ENCODE results near the gene KREMEN2. TPM values are rescaled to one million over a fixed set of nuclear protein-coding genes. Genes with fewer than 3 reads are reported as not detected.

The KREMEN2 gene
- total and polyA plus RNA-seq, 12 donors, result not detected

DNA sequence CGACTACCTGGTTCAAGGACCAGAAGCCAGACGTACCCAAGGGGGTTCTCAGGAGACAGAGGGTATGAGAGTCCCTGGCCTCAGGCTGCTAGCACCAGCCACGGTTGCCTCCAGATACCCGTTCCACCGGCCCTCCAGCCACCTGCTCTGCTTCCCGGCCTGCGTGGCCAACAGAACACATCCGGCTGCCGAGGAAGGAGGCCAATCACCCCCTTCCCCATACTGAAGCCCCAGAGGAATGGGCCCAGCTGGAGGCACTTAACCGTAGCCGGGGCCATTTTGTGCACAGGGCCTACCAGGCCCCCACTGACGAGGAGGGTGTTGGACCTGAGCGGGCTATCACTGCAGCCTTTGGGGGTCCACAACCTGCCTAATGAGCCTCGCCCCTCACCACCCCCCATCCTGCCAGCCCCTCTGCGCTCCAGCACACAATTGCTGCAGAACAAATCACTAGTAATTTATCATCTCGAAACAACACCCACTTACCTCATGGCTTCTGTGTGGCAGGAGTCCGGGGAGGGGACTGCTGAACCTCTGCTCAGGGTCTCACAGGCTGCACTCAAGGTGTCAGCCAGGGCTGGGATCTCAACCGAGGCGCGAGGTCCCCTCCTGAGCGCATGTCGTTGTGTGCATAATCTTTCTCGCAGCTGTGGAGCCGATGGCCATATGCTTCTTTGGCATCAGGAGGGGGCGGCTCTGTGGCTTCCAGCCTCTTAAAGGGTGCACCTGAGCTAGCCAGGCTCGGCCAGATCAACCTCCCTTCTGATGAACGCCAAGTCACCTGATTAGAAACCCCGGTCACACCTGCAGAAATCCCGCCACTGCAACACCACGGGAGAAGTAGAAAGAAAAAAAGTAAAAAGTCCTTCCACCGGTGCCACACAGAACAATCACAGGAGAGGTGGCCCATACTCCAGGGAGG is 10.1 kb upstream of the KREMEN2 start:
- Histone ChIP-seq H3K36me3 (replicated peaks in 1 of 2) (peaks cover 0 to 4% of the 10 kb centered on the region in 2 donors), H3K9me3 (replicated peaks in 1 of 3) (no peaks in the 10 kb centered on the region), H3K27ac (no peak overlapping the region), H3K4me3 (no peak overlapping the region), H3K4me1 (replicated peaks in 1 of 2) (peaks cover 0 to 6% of the 10 kb centered on the region in 2 donors), H3K27me3 (no peaks in the 10 kb centered on the region)
- no peak for DNase-seq
- WGBS, 4 donors, result 73 to 83% (median 77%) methylated on average over 17 to 31 of the region's 31 CpGs
- intact Hi-C loops (cut with DNase I), result no loop called here
- TF ChIP-seq, protein P1, sequence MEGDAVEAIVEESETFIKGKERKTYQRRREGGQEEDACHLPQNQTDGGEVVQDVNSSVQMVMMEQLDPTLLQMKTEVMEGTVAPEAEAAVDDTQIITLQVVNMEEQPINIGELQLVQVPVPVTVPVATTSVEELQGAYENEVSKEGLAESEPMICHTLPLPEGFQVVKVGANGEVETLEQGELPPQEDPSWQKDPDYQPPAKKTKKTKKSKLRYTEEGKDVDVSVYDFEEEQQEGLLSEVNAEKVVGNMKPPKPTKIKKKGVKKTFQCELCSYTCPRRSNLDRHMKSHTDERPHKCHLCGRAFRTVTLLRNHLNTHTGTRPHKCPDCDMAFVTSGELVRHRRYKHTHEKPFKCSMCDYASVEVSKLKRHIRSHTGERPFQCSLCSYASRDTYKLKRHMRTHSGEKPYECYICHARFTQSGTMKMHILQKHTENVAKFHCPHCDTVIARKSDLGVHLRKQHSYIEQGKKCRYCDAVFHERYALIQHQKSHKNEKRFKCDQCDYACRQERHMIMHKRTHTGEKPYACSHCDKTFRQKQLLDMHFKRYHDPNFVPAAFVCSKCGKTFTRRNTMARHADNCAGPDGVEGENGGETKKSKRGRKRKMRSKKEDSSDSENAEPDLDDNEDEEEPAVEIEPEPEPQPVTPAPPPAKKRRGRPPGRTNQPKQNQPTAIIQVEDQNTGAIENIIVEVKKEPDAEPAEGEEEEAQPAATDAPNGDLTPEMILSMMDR (IDR thresholded peaks at IDR 0.05), result no peak
- TF ChIP-seq POLR2A (IDR thresholded peaks at IDR 0.05), result no peak

DNA sequence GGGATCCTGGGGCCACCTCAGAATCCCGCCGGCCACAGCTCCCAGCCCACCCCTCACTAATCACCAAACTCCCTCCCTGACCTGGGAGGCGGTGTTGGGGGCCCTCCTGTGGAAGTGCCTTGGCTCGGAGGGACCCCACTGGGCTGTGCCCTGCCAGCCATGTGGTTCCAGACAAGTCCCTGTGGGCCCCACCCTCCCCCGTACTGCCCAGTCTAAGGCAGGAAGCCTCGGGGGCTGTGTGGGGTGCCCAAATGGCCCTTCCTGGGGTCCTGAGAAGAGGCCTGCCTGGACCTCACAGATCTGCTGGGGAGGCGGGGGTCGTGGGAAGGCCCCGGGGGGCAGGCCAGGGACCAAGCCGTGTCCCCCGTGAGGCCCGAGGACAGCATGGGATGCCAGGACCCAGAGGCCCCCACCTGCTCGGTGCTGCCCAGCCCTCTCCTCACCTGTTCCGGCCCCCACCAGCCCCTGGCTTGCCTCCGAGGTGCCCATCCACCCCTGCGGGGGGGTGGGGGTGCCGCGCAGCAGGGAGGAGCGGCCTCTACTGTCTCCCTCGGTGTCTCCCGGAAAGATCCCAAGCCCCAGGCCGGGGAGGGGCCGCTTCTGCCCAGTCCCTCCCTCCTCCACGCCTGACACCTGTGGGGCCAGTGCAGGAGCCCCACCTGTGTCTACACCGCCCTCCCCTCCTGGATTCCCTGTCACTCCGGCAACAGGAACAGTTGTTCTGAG is 9.3 kb upstream of the KREMEN2 start:
- intact Hi-C loops (cut with DNase I), result no loop called here
- peaks cover 0 to 6% of the 10 kb centered on the region in 2 donors for H3K4me1 ChIP-seq (replicated peaks in 1 of 2)
- no peaks in the 10 kb centered on the region for H3K36me3 ChIP-seq (replicated peaks in 1 of 2)
- TF ChIP-seq, protein P1 (IDR thresholded peaks at IDR 0.05), result no peak
- no peak for TF ChIP-seq POLR2A (IDR thresholded peaks at IDR 0.05)
- no peaks in the 10 kb centered on the region for H3K9me3 ChIP-seq (replicated peaks in 1 of 3)
- H3K27me3 ChIP-seq, result no peaks in the 10 kb centered on the region
- no peak for DNase-seq
- H3K4me3 ChIP-seq, result no peak overlapping the region
- 69 to 83% (median 71%) methylated on average over 2 to 26 of the region's 26 CpGs for WGBS, 4 donors
- no peak overlapping the region for H3K27ac ChIP-seq

DNA sequence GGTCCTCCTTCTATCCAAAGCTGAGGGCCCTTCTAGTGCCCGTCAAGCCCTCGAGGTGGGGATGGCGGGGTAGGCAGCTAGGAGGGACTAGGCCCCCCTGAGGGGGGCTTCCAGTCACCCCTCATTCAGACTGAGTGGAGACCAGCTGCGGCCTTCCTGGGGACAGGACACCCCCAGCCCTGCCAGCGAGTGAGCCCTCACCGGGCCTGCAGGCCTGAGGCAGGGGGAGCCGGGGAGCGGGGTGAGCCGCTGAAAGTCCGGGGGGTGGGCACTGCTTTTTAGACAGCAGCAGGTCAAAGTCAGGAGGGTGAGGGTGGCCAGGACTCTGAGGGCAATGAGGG is 8.7 kb upstream of the KREMEN2 start:
- no peak overlapping the region for H3K27ac ChIP-seq
- H3K36me3 ChIP-seq (replicated peaks in 1 of 2), result no peaks in the 10 kb centered on the region
- TF ChIP-seq, protein P1 (IDR thresholded peaks at IDR 0.05), result no peak
- no peak for TF ChIP-seq POLR2A (IDR thresholded peaks at IDR 0.05)
- H3K4me3 ChIP-seq, result no peak overlapping the region
- H3K27me3 ChIP-seq, result no peaks in the 10 kb centered on the region
- H3K4me1 ChIP-seq (replicated peaks in 1 of 2), result peaks cover 0 to 6% of the 10 kb centered on the region in 2 donors
- no peaks in the 10 kb centered on the region for H3K9me3 ChIP-seq (replicated peaks in 1 of 3)
- 56 to 74% (median 57%) methylated on average over 4 to 10 of the region's 10 CpGs; no CpG with 5 or more reads in 1 of the 4 donors for WGBS, 4 donors
- no peak for DNase-seq
- intact Hi-C loops (cut with DNase I), result no loop called here

DNA sequence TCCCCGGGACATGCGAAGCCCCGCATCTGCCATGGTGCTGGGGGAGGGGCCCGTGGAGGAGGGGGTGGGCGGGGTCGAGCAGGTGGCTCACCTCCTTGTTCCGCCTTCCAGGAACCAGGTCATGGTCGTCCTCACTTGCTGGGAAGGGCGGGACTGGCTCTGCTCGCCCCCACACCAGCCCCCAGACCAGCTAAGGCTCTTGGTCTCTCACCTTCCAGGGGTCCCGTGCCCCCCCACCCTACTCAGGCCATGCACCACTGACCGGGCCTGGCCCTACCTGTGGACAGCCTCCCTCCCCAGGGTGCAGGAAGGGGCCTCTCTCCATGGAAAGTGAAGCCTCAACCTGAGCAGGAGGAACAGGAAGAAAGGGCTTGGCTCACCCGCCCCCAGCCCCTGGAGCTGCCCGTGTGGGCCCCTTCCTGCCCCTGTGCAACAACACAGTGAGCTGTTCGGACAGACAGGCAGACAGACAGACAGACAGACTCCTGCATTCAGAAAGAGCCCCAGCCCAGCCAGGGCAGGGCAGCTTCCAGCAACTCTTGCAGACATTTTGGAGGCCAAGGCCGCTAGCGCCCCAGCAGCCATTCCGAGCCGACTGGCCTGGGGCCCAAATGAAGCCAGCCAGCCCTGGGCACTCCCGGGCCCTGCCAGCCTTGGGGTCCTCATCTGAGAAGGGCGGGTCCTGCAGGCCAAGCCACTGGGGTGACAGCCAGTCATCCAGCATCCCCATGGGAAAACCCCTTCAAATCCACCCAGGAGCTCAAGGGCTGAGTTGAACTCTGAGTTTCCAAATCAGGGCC is 8.1 kb upstream of the KREMEN2 start:
- intact Hi-C loops (cut with DNase I), result no loop called here
- H3K9me3 ChIP-seq (replicated peaks in 1 of 3), result no peaks in the 10 kb centered on the region
- 31 to 35% (median 34%) methylated on average over 5 to 21 of the region's 21 CpGs for WGBS, 4 donors
- no peaks in the 10 kb centered on the region for H3K36me3 ChIP-seq (replicated peaks in 1 of 2)
- H3K4me3 ChIP-seq, result no peak overlapping the region
- TF ChIP-seq POLR2A (IDR thresholded peaks at IDR 0.05), result no peak
- TF ChIP-seq, protein P1 (IDR thresholded peaks at IDR 0.05), result no peak
- peaks cover 4% of the 10 kb centered on the region for H3K27me3 ChIP-seq
- peaks cover 0 to 6% of the 10 kb centered on the region in 2 donors for H3K4me1 ChIP-seq (replicated peaks in 1 of 2)
- peak in 1 of 7 donors; percentile 51 for DNase-seq
- no peak overlapping the region for H3K27ac ChIP-seq

All from adrenal gland (tissue), 12 donors.